Measurements from ENCODE around the gene RCBTB2. TPM values are rescaled to one million over a fixed set of nuclear protein-coding genes. Genes with fewer than 3 reads are reported as not detected.

Gene RCBTB2
- total and polyA plus RNA-seq, 9 of the 15 experiments (the other 6 are each of a cell fraction or from before 2014, with no cell fraction given): 0.91 to 3.3 (median 1.5) TPM

- ATAC-seq: peak; percentile 54
Observed at GRCh38 chr13:48570216-48570828, 37.4 kb upstream of the RCBTB2 start.

GRCh38 chr13:48569104-48569666 is 36.3 kb upstream of the RCBTB2 start:
- Histone ChIP-seq H3K79me2 (ENCODE audit: control insufficient read depth, insufficient read depth, low read length) (no peaks in the 10 kb centered on the region), H3K27me3 (ENCODE audit: control insufficient read depth in 2 of 2, insufficient read depth in 2 of 2, low read length in 2 of 2) (no peaks in the 10 kb centered on the region), H2AFZ (ENCODE audit: low read depth, low read length) (0 out of 2 replicates have a peak overlapping the region, but pooled peaks have one; percentile 24), H3K9me3 (replicated peaks; ENCODE audit: control insufficient read depth, insufficient read depth, low read depth, low read length) (no peaks in the 10 kb centered on the region), H3K9me1 (ENCODE audit: control insufficient read depth, insufficient read depth, low read length) (no peaks in the 10 kb centered on the region), H3K27ac (ENCODE audit: extremely low read depth, low read depth, low read length) (no peak overlapping the region), H3K4me2 (ENCODE audit: insufficient read depth, low read length) (no peak overlapping the region), H3K4me1 (replicated peaks in 1 of 2; ENCODE audit: control insufficient read depth in 2 of 2, insufficient read depth in 2 of 2, low read length in 2 of 2) (peaks cover 0 to 11% of the 10 kb centered on the region in 2 experiments; a peak in 2 of 5 replicates), H3K4me3 (no peak overlapping the region), H4K20me1 (replicated peaks; ENCODE audit: control insufficient read depth, insufficient read depth, low read length) (no peaks in the 10 kb centered on the region), H3K9ac (ENCODE audit: insufficient read depth in 1 of 2, low read depth in 2 of 2, low read length in 2 of 2) (no peak overlapping the region), H3K36me3 (ENCODE audit: control insufficient read depth, insufficient read depth, low read length) (no peaks in the 10 kb centered on the region)
- DNase-seq (ENCODE audit: extremely low read depth in 1 of 4, low spot score in 3 of 4) (no peak), FAIRE-seq (no peak), ATAC-seq (no peak)
- in situ Hi-C loops (cut with MboI): no loop called here
- BruUV-seq (replicated peaks): no TSS peak
- 42% methylated on average over 8 of the region's 8 CpGs for WGBS (ENCODE audit: insufficient coverage, low coverage, missing lambda C conversion rate)
- intact Hi-C loops (cut with micrococcal nuclease): no loop called here
- POLR2A ChIA-PET: interaction anchor here (1.2 to 1.3 kb wide), 2 partner anchors 8 to 13 kb away, joined by 3 to 4 read pairs; no protein-coding TSS in a partner anchor
- CTCF ChIA-PET (ENCODE audit: low intra/inter-chr PET ratio): no interaction called here
- TF ChIP-seq ZNF134 (CRISPR knock-in tag; conservative IDR thresholded peaks at IDR 0.05): no peak
- TF ChIP-seq HNRNPLL (IDR thresholded peaks at IDR 0.05; ENCODE audit: low read depth, low read length, poor library complexity, severe bottlenecking): no peak
- TF ChIP-seq, protein P1, sequence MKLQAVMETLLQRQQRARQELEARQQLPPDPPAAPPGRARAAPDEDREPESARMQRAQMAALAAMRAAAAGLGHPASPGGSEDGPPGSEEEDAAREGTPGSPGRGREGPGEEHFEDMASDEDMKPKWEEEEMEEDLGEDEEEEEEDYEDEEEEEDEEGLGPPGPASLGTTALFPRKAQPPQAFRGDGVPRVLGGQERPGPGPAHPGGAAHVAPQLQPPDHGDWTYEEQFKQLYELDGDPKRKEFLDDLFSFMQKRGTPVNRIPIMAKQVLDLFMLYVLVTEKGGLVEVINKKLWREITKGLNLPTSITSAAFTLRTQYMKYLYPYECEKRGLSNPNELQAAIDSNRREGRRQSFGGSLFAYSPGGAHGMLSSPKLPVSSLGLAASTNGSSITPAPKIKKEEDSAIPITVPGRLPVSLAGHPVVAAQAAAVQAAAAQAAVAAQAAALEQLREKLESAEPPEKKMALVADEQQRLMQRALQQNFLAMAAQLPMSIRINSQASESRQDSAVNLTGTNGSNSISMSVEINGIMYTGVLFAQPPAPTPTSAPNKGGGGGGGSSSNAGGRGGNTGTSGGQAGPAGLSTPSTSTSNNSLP (IDR thresholded peaks at IDR 0.05; ENCODE audit: borderline replicate concordance, low read depth, low read length): no peak
- no peak for TF ChIP-seq CUX1 (CRISPR knock-in tag; IDR thresholded peaks at IDR 0.05)
- TF ChIP-seq NUFIP1 (IDR thresholded peaks at IDR 0.05; ENCODE audit: partially characterized antibody): no peak

More at GRCh38 chr13:48570216-48570828, 37.4 kb upstream of the RCBTB2 start:
- peak; percentile 6 for FAIRE-seq
- no peak overlapping the region; a peak in 1 of 4 replicates for H3K9ac ChIP-seq (ENCODE audit: insufficient read depth in 1 of 2, low read depth in 2 of 2, low read length in 2 of 2)
- H3K9me1 ChIP-seq (ENCODE audit: control insufficient read depth, insufficient read depth, low read length): no peaks in the 10 kb centered on the region
- peaks cover 0 to under 1% of the 10 kb centered on the region in 2 experiments; a peak in 1 of 5 replicates for H3K4me1 ChIP-seq (replicated peaks in 1 of 2; ENCODE audit: control insufficient read depth in 2 of 2, insufficient read depth in 2 of 2, low read length in 2 of 2)
- no peaks in the 10 kb centered on the region for H3K27me3 ChIP-seq (ENCODE audit: control insufficient read depth in 2 of 2, insufficient read depth in 2 of 2, low read length in 2 of 2)
- peak overlapping the region; percentile 75 for H2AFZ ChIP-seq (ENCODE audit: low read depth, low read length)
- POLR2A ChIA-PET: interaction anchor here (1.2 to 1.3 kb wide), 2 partner anchors 9 to 12 kb away, joined by 3 to 4 read pairs; no protein-coding TSS in a partner anchor
- DNase-seq (ENCODE audit: extremely low read depth in 1 of 4, low spot score in 3 of 4): peak in 1 of 4 experiments; percentile 14
- intact Hi-C loops (cut with micrococcal nuclease): no loop called here
- no peaks in the 10 kb centered on the region for H3K9me3 ChIP-seq (replicated peaks; ENCODE audit: control insufficient read depth, insufficient read depth, low read depth, low read length)
- H3K27ac ChIP-seq (ENCODE audit: extremely low read depth, low read depth, low read length): no peak overlapping the region
- H3K4me2 ChIP-seq (ENCODE audit: insufficient read depth, low read length): no peak overlapping the region
- H4K20me1 ChIP-seq (replicated peaks; ENCODE audit: control insufficient read depth, insufficient read depth, low read length): no peaks in the 10 kb centered on the region
- no peaks in the 10 kb centered on the region for H3K36me3 ChIP-seq (ENCODE audit: control insufficient read depth, insufficient read depth, low read length)
- no TSS peak for BruUV-seq (replicated peaks)
- in situ Hi-C loops (cut with MboI): loop anchor here (10.0 kb wide), 1 partner anchor 446 kb away; no protein-coding TSS in a partner anchor
- 42% methylated on average over 7 of the region's 8 CpGs for WGBS (ENCODE audit: insufficient coverage, low coverage, missing lambda C conversion rate)
- CTCF ChIA-PET (ENCODE audit: low intra/inter-chr PET ratio): no interaction called here
- no peak overlapping the region for H3K4me3 ChIP-seq
- TF ChIP-seq FOXA3 (CRISPR knock-in tag; conservative IDR thresholded peaks at IDR 0.05 in 1 of 2, IDR thresholded peaks at IDR 0.05 in 1 of 2) (peak in 1 of 2 experiments; percentile 40; a peak in 1 of 4 replicates), ZNF134 (CRISPR knock-in tag; conservative IDR thresholded peaks at IDR 0.05) (no peak)
- no peaks in the 10 kb centered on the region for H3K79me2 ChIP-seq (ENCODE audit: control insufficient read depth, insufficient read depth, low read length)
